ENCODE data around the gene KLHL29.

KLHL29 gene

DNA sequence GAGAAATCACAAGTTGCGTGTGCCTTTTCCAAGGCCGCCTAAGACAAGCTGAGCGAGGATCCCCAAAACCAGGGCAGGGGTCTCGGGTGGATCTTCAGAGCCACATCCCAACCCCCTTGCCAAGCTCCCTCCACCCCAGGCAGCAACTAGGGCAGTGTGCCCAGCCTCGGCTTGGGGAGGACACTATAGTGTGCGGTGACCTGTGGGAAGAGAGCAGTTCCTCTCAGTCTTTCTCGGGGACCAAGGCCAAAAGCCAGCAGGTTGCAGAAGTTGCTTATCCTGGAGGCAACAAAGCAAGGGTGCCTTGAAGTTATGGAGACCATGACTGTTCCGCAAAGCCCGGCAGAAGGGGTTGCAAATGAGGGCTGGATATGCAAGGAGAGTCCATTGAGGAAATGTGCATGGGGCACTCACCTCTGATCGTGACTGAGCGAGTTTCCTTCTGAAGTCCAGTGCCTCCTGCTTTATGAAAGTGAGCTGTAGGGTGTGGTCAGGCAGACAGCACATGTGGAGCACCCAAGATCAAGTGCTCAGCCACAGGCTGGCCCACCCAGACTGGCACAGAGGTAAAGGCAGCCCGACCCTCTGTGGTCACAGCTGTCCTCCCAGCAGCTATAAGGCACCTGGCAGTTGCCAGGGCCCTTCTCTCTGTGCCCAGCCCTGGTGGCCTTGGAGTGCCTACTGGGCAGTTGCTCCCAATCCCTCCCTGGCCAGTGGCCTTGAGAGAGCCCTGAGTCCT is 281.4 kb downstream of the KLHL29 start:
- DNase-seq: no peak

DNA sequence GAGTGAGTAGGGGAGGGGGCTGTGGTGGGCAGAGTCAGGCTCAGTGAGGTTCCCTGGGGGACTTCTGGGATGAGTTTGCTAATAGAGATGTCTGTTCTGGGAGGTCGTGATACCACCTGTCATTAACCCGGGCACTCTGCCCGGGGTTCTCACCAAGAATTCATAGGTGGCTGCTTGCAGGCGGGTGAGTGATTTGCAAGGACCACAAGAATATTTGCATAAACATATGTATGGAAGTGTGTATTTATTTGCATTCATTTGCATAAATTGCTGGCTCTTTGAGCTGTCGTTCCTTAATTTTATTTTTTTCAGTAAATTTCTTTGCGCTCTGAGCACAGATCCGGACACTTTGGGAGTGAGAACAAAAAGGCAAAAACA is 282.0 kb downstream of the KLHL29 start:
- no peak for DNase-seq

DNA sequence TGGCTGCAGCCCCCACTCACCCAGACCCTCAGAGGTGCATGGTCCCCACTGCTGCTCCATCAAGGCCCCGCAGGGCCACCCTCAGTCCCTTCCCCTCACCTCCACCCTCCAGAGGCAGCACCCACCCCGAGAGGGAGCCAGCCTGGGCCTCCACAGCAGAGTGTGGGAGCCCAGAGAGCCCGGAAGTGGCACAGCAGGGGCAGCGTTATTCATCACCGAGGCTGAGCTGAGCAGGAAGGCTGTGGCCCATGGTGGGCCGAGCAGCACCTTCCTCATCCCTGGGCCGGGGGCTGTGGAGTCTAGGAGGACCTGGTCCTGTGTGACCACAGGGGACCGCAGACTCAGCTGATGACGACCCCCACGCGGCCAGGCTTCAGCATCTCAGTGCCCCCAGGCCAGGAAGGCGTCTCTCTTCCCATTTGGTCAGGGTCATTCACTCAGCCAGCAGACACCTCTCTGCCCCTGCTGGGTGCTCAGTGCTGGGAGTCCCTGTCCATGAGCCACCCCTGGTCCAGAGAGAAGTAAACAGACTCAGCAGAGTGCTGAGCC is 283.9 kb downstream of the KLHL29 start:
- no peak for DNase-seq

DNA sequence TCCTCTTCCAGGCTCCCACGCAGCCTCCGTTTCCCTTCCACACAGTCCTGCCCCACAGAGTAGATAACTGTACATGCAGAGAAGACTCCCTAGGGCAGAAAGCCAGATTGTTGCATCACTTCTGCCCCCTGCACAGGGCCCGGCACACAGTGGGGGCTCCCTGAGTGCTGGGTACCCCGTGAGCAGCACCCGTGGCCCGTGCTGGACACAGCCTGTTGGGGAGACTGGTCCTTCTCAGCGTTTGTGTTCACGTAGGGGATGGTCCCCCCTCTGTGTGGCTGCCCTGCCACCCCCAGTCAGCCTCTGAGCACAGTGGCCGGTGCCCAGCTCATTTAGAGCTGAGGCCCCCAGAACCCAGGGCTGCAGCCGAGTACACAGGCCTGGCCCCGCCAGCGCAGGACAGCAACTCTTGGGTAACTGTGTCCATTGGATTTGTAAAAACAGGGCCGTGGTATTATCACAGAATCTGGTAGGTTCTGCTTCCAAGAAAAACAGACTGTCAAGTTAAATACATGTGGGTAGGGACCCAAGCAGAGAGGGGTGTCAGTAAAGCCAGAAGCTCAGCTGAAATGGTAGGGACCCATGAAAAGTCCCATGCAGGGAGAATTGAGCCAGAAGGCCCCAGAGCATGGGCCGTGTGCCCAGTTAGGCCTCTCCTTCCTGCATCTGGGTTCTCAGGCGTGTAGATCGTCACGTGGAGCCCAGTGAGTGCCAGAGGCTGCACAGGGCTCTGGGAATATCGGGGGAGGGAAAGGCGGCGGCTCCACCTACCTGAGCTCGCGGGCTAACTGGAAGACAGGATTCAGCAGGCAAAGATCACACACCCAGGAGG is 284.6 kb downstream of the KLHL29 start:
- DNase-seq: no peak

DNA sequence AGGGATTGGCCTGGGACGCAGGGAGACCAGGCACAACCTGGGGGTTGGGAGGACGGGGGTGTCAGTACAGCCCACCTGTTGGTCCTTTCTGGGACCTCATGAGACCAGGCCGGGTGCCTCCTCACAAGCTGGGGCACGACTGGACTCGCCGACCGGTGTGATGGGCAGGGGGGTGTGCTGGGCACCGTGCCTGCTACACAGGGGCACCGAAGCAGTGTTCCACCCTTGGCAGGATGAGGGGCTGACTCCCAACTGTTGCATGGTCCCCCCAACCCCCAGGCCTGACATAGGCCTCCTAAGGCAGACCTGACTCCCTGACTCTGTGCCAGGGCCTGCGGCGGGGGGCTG is 285.2 kb downstream of the KLHL29 start:
- DNase-seq: no peak

DNA sequence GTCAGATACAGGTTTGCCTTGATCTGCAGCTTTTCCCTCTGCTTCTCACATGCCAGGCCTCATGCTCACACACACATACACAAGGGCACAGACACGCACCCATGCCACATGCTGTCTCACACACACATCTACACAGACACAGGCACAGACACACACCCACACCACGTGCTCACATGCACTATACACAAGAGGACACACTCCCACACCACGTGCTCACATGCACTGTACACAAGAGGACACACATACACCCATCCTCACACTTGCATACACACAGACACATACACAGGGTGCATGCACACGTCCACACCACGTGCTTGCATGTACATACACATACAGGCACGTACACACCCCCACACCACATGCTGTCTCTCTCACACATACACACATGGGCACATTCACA is 288.1 kb downstream of the KLHL29 start:
- DNase-seq: no peak

DNA sequence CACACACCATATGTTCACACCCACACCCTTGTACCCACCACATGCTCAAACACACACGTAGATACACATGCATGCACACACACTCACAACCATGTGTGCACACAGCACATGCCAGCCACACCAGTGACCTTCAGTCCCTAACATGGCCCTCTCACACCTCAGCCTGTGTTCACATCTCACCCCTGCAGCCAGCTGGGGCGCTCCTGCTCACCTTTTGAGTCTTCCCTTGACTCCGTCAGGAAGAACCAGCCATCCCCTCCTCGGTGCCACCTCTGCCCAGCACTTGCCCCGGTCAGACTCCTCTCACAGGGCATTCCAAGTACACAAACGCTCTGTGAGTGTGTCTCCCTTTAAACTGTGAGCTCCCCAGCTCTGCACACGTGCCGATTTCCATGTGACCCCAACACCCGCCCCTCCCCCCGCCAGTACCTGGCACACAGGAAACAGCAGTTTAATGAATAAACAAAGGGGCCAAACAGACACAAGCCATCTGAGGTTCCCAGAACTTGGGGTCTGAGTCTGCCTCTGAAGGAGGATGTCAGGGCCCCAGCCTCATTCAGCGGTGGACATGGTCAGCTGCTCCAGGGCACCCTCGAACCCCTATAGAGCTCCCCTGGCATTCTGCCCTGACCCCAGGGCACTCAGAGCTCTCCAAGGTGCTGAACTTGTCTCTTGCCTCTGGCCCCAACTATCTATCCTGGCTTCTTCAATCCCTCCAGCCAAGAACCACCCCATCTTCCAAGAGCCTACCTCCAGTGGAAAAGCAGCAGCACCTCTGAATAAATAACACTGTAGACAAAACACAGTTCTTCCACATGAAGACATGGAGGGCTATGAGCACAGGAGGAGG is 289.1 kb downstream of the KLHL29 start:
- no peak for DNase-seq

DNA sequence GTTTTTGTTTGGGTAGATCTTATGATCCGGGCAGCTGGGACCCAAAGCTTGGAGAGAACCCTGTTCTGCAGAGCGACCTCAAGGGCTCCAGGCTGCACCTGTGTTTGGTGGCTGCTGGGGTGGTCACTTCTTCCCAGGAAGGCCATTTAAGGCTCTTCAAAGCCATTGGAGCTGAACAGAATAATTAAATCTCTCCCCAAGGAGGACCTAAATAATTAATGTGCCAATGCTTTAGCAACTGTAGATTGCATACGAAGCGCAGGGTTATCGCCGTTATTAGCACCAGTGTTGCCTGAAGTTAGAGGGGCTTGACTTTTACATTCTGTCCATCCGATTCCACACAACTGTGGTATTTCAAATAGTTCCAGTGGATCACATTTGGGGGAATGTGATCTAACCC is 290.5 kb downstream of the KLHL29 start:
- no peak for DNase-seq

DNA sequence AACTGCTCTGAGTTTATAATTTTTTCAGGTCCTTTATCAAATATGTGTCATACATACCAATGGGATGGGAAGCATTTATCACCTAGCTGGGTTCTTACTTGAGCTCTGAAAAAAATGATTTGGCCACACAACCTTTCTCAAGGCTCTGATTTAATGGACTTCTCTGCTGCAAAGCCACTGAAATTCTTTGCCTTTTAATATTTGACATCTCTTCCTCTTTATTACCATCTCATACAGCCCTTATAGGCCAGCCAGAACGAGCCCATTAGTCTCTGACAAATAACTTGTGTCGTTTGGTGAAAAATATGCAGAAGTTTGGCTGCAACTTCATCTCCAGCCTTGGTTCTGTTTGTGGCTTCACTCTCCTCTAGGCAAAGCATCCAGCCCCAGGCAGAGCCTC is 292.9 kb downstream of the KLHL29 start:
- no peak for DNase-seq

DNA sequence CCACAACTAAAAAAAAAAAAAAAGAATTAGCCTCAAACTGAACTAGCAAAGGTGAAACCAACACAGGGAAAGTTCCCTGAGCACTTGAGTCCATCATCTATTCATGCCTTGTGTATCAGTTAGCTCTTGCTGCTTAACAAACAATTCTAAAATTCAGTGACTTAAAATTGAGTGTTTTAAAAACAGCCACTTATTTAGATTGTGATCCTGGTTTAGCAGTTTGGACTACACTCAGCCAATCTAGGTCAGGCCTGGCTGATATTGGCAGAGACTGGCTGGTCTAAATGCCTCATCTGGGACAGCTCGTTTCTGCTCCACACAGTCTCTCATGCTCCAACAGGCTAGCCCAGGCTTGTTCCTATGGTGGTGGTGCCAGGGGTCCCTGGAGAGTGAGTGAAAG is 294.1 kb downstream of the KLHL29 start:
- DNase-seq: no peak

DNA sequence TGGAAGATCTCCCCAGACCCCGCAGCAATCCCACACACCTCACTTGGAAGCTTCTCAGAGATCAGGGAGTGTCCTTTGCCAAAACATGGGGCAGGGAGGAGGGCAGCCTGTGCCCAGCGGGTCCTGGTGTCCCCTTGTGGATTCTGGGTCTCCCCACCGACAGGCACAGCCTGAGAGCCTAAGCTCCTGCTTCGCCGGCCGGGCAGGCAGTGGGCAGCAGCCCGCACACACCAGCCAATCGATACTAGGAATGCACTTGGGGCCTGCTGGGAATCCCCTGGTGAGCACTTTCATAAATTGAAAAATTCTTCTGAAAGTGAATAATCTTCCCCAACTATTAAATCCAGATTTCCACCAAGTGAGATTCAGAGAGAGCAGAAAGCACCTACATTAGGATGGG is 296.0 kb downstream of the KLHL29 start:
- DNase-seq: no peak

DNA sequence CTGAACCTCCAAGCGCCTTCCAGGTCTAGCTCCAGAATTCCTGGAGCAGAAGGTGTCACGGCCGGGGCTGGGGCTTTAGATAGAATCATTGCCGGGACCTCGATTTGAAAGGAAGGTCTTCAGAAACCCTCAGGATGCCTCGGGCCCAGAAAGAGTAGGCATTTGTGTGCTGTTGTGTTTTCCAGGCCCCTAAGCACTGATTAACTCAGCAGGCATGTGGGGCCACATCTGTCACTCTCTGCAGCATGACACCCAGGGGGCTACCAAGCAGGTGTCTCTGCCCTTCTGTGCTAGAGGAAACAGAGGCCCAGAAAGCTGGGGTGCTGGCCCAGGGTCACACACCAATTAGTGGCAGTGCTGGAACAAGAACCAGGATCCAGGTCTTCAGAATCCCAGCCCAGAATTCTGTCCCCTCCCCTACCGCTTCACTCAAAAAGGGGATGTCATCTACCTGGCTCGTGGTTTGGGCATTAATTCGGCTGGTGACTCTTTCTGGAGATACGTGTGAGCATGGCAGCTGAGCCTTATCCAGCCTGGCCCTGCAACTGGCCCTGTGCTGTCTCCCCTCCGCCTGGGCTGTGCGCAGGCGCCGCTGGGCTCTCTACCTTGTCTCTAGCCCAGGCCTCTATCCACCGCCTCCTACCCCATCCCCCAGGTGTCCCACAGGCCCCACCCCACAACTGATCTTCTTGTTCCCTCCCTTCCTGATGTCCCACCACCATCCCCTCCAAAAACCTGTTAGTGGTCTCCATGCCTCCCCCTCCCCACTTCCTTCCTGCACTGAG is 296.6 kb downstream of the KLHL29 start:
- no peak for DNase-seq

DNA sequence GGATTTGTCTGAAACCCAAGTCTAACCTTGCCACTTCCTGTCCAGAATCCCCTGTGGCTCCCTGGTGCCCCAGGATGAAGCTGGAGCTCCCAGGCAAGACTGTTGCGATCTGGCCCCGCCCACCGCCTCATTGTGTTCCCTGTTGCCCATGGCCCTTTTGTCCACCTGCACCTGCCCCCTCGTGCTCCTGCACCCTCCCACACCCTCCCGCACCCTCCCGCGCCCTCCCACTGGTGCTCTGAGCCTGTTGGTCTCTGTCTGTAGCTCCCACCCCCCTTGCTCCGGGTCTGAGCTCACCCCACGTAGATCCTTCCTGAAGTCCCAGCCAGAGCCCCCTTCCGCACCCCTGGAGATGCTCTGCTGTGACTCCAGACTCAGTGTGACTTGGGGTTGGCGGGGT is 297.5 kb downstream of the KLHL29 start:
- no peak for DNase-seq

DNA sequence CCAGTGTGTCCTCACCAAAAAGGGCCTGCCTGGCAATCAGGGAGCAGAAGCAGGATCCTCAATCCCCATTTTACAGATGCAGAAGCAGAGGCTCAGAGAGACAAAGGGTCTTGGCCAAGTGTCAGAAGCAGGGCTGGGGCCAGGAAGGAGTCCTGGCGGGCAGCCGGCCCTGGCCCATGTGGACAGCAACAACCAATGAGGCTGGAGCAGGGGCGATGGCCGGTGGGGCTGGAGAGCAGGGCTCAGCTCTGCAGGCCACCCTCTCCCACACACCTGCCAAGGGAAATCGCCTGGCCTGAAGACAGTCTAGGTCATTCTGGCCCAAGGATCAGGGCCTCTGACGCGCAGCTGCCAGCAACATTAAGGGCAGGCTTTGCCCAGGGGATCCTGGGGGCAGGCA is 298.0 kb downstream of the KLHL29 start:
- DNase-seq: no peak

DNA sequence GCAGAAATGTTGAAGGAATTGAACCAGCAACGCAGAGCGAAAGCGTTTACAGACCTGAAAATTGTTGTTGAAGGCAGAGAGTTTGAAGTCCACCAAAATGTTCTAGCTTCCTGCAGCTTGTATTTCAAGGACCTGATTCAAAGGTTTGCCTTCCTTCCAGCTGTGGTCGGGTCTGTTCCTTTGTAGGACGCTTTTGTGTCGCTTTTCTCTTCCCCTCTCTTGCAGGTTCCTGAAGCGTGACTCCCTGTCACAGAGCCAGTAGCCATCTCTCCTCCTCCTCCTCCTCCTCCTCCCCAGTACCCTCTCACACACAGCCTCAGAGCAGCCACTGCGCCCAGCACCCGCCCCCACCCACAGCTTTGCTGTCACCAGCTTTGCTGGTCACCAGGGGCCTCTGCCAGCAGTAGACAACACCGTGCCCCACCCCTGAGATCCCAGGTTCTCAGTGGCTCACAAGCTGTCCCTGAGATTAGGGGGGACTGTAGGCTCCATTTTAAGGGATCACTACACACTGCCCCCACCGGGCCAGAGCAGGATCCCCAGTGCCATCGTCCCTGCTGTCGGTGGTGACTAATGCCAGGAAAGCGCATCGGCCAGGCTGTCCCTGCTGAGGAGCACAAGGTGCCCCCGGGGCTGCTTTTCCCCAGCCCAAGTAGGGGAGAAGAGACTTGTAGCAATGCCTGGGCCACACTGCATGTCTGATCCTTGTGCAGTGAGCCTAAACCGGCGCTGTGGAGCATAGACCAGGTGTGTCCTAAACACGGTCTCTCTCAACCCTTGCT is 299.6 kb downstream of the KLHL29 start:
- no peak for DNase-seq

DNA sequence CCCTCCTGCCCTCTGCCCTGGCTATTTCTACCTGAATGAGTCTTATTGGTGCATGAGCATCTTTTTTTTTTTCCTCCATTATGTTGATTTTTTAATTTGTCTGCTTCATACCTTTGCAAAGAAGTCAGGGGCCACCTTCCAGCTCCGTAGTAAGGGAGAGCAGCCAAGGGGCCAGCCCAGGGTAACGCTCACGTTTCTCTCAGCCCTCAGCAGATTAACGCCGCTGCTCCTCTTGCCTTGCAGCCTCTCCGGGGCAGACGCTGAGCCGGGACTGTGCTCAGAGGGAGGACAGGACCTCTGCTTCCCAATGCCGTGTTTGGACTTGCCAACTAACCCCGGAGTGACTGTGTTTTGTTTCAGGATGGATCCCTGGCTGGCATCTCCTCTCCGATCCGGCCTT is 300.2 kb downstream of the KLHL29 start:
- no peak for DNase-seq

DNA sequence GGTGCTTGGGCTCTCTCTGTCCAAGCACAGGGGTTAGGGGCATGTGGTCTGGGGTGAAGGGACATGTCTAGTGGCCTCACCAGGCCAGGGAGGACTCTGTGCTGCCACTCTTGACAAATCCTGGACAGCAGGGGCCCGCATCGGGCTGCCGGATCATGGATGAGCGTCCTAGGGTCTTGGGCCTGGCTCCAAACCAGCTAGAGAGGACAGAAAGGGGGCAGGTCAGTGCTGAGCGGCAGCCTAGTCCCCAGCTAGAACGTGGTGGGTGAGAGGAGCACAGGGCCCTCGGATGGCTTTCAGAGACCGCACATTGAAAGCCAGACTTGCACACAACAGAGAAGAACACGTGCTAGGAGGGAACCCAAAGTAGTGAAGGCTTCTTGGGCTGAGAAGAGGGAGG is 300.7 kb downstream of the KLHL29 start:
- DNase-seq: no peak

DNA sequence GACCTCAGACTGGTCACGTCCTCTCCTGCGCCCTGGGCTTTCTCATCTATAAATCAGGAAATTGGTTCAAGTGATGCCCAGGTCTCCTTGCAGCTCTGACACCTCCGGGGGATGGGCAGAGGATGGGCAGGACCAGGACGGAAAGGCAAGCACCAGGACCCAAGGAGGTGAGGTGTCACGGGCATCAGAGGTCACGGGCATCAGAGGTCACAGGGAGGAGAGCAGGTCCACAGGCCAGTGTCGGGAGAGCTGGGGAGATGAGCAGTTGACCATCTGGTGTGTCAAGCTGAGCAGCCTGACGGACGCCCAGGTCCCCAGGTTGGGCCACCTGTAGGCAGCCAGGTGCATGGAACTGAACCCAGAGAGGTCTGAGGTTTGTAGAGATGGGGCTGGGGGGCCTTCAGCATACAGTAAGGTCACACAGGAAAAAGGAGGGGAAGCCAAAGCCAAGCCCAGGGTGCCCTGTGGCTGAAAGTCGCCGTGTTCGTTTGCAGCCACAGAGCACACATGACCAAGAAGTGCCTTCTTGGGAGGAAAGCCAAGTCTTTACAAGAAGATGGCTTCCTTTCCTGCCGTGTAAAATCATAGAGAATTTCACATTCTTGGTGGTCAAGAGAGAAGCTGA is 301.5 kb downstream of the KLHL29 start:
- no peak for DNase-seq

DNA sequence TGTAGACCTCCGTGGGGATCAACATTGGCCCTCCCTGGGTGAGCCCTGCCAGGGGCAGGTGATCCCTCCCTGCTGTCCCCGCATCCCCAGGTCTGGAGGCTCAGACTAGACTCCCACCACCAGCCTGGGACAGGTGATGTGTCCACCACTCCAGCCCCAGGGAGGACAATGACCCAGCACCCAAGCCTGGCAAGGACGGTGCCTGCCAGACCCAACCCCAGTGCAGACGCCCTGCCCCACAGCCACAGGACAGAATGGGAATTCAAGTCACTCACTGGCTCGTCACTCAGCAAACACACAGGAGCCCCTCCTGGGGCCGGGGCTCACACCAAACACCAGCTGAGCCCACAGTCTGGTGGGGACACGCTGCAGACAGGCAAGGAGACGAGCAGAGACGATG is 302.2 kb downstream of the KLHL29 start:
- DNase-seq: no peak

DNA sequence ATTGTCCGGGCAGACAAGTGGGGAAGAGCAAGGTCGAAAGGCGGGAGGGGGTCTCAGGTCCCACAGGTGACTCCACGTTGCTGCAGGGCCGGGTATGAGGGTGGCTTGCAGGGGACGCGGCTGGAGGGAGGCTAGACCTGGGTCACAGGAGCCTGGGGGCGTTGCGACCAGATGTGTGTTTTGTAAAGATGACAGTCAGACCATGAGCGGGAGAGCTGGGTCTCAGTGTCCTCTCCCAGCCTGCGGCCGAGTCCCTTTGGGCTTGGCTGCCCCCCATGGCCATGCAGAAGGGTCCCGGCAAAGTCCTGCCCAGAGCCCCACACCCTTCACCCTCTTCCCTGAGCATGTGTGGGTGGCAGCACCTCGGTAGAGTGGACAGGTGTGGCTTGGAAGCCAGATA is 302.7 kb downstream of the KLHL29 start:
- DNase-seq: no peak

DNA sequence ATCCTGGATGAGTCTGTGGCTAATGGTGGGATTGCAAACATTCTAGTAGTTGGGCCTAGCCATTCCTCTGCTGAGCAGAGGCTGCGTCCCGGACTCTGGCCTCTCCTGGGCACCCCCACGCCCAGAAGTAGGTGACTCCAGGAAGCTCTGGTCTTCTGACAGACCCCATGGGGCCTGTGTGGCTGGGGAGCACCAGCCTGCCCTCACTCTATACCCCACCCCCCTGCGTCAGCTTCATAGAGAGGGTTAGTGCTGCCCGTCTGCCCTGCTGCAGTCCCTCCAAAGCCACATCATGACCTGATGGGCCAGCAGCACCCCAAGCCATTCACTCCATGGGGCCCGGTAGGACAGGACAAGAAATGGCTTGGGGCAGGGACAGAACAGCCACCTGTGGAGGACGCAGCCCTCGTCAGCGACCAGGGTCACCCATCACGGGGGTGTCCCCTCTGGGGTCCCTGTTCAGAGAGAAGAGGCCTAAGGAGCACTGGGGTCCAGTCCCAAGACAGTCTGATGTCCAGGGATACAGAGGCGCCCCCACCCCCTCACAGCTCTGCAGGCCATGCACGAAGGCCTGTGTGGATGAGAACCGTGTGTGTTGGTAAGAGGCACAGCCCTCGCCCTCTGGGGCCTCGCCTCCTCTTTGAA is 303.6 kb downstream of the KLHL29 start:
- DNase-seq: no peak
